ENCODE measurements around the gene SPTBN5.

The SPTBN5 gene

GRCh38 chr15:41926185-41927056, 32.6 kb upstream of the SPTBN5 start:
- DNase-seq (ENCODE audit: low read depth in 3 of 3, low spot score in 1 of 3), result no peak

- DNase-seq (ENCODE audit: low read depth in 3 of 3, low spot score in 1 of 3), result no peak
These were observed 31.3 kb upstream of the SPTBN5 start for GRCh38 chr15:41925086-41925608.

GRCh38 chr15:41923401-41923997, 29.6 kb upstream of the SPTBN5 start:
- no peak for DNase-seq (ENCODE audit: low read depth in 3 of 3, low spot score in 1 of 3)

GRCh38 chr15:41922353-41922752, 28.5 kb upstream of the SPTBN5 start:
- no peak for DNase-seq (ENCODE audit: low read depth in 3 of 3, low spot score in 1 of 3)

GRCh38 chr15:41921639-41922038, 27.8 kb upstream of the SPTBN5 start:
- DNase-seq (ENCODE audit: low read depth in 3 of 3, low spot score in 1 of 3), result no peak

- DNase-seq (ENCODE audit: low read depth in 3 of 3, low spot score in 1 of 3), result no peak
These were observed 27.3 kb upstream of the SPTBN5 start for GRCh38 chr15:41921167-41921566.

DNA sequence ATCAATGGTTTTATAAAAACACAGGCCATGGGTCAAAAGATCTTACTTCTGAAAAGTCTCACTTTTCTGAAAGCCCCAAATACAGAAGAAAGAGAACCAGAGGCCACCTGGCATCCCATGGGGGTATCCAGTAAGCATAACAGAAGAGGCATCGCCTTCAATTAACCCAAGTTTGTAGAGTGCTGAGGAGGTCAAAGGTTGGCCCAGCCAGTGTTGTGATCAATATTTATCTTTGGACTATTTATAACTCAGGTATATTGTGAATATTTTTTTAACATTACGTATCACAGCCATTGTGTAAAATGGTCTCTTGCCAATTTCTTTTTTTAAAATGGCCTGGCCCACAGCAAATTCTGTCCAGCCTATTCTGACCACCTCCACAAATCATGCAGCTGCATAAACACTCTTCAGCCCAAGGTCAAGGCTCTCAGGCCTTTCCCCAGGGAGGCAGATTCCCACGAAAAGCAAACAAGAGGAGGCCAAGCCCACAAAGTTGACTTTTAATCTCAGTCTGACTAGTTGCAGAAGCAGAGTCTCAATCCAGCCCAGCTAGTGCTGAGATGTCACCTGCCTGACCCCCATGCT, 26.2 kb upstream of the SPTBN5 start:
- DNase-seq (ENCODE audit: low read depth in 3 of 3, low spot score in 1 of 3), result no peak

GRCh38 chr15:41919201-41919820, 25.5 kb upstream of the SPTBN5 start:
- DNase-seq (ENCODE audit: low read depth in 3 of 3, low spot score in 1 of 3), result no peak

DNA sequence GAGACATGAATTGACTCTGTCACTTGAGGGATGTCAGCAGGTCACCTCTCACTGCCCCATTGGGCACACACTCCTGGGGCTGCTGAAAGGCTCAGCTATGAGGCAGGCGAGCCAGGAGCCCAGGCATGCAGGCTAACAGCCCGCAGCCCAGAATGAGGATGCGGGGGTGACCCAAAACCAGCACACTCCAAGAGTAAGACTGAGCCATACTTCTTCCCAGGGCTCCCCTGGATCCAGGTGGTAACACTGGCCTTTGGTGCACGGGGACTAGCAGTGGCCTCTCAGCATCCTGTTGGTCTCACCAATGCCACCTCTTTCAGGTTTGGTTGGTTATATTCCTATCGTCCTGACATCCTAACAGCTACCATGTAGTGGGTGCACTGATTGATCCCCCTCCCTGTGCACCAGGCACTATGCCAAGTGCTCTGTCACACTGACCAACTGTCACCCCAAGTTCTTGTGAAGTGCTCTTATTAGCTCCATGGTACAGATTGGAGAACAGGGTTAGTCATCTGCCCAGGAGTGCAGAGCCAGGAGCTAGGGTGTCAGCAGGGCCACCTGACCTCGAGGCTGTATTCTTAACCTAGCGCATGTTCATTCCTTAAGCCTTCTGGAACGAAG, 24.8 kb upstream of the SPTBN5 start:
- no peak for DNase-seq (ENCODE audit: low read depth in 3 of 3, low spot score in 1 of 3)

- DNase-seq (ENCODE audit: low read depth in 3 of 3, low spot score in 1 of 3), result no peak
These were observed 24.0 kb upstream of the SPTBN5 start for GRCh38 chr15:41917767-41918430.

DNA sequence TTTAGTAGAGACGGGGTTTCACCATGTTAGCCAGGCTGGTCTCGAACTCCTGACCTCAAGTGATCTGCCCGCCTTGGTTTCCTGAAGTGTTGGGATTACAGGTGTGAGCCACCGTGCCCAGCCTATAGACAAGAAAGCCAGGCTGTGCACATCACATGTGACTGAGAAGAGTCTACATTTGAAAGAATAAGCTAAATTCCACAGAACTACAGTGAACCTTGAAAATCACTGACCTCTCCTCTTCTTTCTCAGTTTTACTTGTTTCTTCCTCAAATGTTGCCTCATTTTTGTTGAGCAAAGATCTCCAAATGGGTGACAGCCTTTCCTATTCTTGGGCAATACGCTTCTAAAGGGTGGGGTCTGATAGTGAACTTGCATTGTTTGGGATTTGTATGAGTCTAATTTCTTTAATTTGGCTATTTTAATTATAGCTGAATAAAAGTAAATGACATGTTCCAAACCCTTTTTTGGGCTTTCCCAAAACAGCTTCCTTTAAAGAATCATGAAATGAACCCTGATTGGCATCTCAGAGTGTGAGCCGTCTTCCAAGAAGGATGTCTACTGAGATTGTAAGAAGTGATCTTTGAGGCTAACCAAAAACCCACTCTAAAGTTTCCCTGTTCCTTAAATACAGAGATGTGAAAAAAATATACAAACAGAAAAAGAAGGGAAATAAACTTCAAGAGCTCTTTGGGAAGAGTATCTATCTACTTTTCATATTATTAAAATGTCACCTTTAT, 21.6 kb upstream of the SPTBN5 start:
- DNase-seq (ENCODE audit: low read depth in 3 of 3, low spot score in 1 of 3), result no peak

DNA sequence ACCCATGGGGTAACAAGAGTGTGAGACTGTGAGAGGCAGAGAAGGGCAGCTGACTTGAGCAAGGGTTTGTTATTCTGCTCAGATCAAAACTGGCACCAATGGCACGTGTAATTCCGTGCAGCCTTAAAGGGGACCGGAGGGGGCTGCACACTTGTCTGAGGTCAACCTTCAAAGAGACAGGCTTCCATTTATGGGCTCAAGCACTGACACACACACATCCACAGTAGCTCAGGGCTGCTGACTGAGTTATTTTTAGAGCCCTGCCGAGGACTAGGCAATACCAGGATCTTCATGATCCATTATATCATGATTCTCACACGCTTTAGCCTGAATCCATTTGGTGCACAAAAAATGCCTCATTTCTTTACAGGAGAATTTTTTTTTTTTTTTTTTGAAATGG, 20.6 kb upstream of the SPTBN5 start:
- DNase-seq (ENCODE audit: low read depth in 3 of 3, low spot score in 1 of 3), result no peak

DNA sequence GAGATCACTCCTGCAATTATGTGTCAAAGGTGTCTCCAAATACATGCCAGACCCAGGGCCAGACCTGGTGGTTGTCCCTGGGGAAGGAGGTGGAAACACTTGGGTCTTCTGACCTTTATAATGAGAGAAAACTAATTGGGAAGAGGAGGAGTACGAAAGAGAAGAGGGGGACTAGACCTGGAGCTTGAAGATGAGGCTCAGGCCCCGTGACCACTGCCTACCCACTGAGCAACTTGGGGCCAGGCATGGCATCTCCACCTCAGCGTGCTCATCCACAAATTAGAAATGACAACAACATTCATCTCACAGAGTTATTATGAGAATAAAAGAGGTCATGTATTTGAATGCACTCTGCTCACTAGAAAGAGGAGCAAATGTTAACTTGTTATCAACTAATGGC, 19.4 kb upstream of the SPTBN5 start:
- DNase-seq (ENCODE audit: low read depth in 3 of 3, low spot score in 1 of 3), result no peak

DNA sequence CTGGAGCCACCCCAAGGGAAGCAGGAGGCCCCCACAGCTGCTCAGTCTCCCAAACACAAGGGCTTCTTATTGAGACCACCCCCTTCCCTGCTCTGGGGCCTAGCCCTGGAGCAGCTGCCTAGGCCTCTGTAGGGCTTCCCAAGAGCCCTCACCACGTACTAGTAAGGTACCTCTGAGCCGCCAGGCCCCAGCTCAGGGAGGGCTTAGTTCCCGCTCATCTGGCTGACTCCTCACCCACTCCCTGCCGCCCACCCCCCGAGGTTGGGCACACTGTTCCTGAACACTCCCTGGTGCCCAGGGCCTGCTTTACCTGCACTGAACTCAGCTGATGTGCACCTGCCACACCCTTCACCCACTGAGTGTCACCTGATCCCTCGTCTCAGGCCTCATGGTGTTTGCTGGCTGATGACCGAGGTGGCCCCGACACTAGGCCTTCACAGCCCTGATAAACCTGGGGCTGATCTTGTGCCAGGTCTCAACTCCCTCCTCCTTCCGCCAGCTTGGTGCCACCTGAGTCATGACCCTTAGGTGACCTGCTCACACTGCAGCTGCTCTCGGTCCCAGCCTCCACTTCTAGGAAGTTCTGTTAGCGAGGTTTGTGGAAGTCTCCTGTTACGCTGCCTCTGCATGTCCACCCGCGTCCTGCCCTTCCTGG, 18.0 kb upstream of the SPTBN5 start:
- no peak for DNase-seq (ENCODE audit: low read depth in 3 of 3, low spot score in 1 of 3)

GRCh38 chr15:41908736-41909461, 15.0 kb upstream of the SPTBN5 start:
- DNase-seq (ENCODE audit: low read depth in 3 of 3, low spot score in 1 of 3), result no peak

GRCh38 chr15:41907141-41907540, 13.3 kb upstream of the SPTBN5 start:
- no peak for DNase-seq (ENCODE audit: low read depth in 3 of 3, low spot score in 1 of 3)

- no peak for DNase-seq (ENCODE audit: low read depth in 3 of 3, low spot score in 1 of 3)
These were observed 12.8 kb upstream of the SPTBN5 start for GRCh38 chr15:41906608-41907007.

DNA sequence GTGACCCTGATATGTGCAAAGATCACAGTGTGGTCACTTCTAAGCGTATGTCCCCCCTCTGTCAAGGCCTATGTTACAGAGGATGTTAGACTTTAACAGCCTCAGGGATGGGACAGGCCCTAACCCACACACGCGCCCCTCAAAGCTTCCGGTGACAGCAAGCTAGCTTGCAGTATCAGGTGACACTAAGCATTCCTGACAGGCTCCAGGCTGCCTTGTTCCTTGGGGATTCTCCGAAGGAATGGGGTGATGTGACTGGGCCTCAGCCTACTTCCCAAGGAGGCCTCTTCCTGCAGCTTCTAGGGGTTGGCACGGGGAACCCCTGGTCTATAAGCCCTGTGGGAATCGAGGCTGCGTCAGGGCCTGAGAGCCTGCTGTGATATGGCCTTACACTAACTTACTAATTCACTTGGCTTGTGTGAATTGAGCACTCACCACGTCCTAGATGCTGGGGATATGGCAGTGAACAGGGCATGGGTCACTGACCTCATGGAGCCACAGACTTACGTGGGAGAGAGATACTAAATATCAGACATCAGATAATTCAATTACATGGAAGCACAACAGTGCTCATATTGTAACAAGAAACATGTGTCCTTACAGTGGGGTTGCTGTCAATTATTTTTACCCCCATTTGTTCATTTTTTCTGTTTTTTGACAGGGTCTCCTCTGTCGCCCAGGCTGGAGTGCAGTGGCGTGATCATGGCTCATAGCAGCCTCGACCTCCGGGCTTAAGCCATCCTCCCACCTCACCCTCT, 11.4 kb upstream of the SPTBN5 start:
- no peak for DNase-seq (ENCODE audit: low read depth in 3 of 3, low spot score in 1 of 3)
